ENCODE data around the gene PKD2. TPM values are rescaled to one million over a fixed set of nuclear protein-coding genes. Genes with fewer than 3 reads are reported as not detected.
"Not testable (repeated sequence)": the region's sequence is repeated elsewhere in the genome, so short reads cannot be mapped to it uniquely, and the experiment has no call there.

PKD2 gene
- total RNA-seq, 1 donor from 2014 or later, result 23.0 TPM

DNA sequence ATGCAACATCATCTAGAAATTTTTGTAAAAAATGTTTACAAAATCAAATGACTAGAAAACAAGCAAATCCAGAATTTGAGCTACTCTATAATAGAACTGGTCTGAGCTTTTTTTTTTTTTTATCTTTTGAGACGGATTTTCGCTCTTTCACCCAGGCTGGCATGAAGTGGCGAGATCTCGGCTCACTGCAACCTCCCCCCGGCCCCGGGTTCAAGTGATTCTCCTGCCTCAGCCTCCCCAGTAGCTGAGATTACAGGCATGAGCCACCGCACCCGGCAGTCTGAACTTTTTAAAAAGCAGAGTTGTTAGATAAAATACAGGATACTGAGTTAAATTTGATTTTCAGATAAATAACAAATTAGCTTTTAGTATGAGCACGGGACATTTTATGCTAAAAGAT lies 20.9 kb upstream of the PKD2 start:
- DNase-seq (ENCODE audit: low read depth in 2 of 2), result no peak

DNA sequence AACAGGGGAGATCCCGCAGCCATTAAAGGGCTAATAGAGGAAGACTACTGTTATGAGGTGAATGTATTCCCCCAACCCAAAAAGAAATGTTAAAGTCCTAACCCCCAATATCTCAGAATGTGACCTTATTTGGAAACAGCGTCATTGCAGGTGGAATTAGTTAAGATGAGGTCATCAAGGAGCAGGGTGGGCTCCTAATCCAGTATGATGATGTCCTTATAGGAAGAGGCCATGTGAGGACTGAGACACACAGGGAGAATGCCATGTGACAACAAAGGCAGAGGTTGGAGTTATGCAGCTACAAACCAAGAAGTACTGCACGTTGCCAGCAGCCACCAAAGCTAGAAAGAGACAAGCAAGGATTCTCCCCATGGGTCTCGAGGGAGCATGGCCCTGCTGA lies 17.7 kb upstream of the PKD2 start:
- DNase-seq (ENCODE audit: low read depth in 2 of 2), result no peak

DNA sequence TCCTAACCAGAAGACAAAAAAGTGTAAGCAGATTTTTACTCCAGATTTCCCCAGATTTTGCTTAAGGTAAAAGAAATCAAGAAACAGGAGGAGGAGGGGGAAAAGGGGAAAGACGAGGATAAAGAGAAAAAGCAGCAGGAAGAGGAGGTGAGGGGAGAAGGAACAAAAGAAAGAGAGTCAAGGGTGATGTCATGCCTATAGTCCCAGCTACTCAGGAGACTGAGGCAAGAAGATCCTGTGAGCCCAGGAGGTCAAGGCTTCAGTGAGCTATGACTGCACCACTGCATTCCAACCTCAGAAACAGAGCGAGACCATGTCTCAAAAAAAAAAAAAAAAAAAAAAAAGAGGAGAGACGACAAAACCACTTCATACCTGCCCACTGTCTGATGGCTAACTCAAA lies 12.0 kb upstream of the PKD2 start:
- DNase-seq (ENCODE audit: low read depth in 2 of 2), result no peak

- DNase-seq (ENCODE audit: low read depth in 2 of 2), result not testable (repeated sequence)
Measured at GRCh38 chr4:87999191-87999691, 8.2 kb upstream of the PKD2 start.

DNA sequence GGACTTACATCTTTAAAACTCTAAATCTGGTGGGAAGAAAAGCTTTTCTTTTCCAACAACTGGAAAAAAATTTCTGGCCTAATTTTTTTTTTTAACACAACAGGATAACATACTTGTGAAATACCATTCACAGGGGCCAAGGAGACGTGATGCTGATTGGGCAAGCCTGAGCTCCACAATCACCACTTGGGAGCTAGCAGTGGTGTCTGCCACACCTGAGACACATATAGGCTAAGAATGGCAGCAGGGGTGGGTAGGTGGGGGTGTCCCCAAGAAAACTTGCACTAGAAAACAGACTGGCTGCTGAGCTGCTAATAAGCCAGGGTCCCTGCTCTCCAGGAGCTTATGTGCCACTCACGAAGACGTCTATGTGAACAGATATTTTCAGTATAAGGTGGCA lies 5.6 kb upstream of the PKD2 start:
- no peak for DNase-seq (ENCODE audit: low read depth in 2 of 2)

- DNase-seq (ENCODE audit: low read depth in 2 of 2), result no peak
Measured at GRCh38 chr4:88002786-88003185, 4.6 kb upstream of the PKD2 start.

- DNase-seq (ENCODE audit: low read depth in 2 of 2), result no peak
Measured at GRCh38 chr4:88003261-88003660, 4.2 kb upstream of the PKD2 start.

- DNase-seq (ENCODE audit: low read depth in 2 of 2), result no peak
Measured at GRCh38 chr4:88005076-88005475, 2.4 kb upstream of the PKD2 start.

GRCh38 chr4:88005946-88006345 lies 1.5 kb upstream of the PKD2 start:
- no peak for DNase-seq (ENCODE audit: low read depth in 2 of 2)

GRCh38 chr4:88006956-88007303 lies 505 bp upstream of the PKD2 start:
- no peak for DNase-seq (ENCODE audit: low read depth in 2 of 2)

GRCh38 chr4:88008122-88008742 lies 797 bp downstream of the PKD2 start:
- DNase-seq (ENCODE audit: low read depth in 2 of 2), result peak; percentile 5 to 58

DNA sequence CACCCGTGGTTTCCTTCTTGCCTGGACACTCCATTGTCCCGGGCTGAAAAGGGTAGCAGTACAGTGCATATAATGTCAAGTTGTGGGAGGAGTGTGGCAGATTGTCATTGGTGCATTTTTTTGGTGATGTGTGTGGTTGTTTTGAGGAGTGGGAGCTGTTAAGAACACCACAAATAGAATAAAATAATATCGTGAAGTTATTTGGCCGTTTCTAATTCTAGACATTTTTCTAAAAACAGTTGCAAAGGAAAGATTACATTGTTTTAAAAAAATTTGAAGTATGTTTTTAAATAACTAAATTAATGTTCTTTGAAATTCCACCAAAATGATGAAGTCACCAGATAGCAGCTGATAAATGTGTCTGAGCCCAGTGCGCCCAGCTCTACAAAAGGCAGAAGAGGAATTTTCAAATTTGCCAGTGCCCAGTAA lies 1.3 kb downstream of the PKD2 start:
- DNase-seq (ENCODE audit: low read depth in 2 of 2), result peak; percentile 3 to 83

DNA sequence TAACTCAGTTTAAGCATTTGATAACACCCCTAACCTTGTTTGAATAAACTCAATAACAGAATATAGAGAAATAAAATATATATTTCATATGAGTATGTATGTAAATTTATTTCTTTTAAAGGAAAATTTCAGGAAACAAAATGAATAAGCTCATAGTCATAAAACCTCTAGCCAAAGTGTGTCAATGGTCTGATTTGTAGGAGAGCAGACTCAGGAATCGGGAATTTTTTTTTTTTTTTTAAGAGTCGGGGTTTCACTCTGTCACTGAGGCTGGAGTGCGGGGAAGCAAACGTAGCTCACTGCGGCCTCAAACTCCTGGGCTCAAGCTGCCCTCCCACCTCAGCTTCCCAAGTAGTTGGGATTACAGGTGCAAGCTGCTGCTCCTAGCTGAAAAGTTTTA lies 2.4 kb downstream of the PKD2 start:
- no peak for DNase-seq (ENCODE audit: low read depth in 2 of 2)

DNA sequence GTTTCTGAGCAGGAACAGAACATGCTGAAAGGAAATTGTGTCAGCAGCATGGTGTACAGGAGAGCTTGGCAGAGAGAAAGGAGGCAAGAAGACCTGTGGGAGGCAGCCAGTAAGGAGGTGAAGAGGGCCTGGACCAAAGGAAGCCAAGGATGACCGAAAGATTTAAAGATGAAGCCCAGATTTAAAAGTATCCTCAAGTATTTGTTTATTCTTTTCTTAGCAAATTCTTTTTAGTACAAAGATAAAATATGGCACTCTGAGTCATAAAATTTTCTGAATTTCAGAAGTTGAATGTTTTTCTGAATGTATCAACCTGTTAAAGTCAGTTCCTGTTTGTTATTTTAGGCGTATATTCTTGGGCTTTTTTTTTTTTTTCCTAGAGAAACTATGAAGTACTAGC lies 3.5 kb downstream of the PKD2 start:
- DNase-seq (ENCODE audit: low read depth in 2 of 2), result no peak

DNA sequence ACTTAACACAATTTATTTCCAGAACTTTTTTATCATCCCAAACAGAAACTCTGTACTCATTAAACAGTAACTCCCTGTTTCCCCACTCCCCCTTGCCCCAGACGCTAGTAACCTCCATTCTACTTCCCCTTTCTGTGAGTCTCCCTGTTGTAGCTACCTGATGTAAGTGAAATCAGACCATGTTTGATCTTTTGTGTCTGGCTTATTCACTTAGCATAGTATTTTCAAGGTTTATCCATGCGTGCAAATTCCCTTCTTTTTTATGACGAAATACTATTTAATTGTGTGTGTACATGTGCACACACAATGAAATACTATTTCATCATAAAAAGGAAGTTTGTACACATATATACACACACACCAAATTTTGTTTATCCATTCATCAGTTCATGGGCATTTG lies 5.2 kb downstream of the PKD2 start:
- peak in 1 of 2 donors; percentile 17 for DNase-seq (ENCODE audit: low read depth in 2 of 2)

GRCh38 chr4:88014386-88014905 lies 7.0 kb downstream of the PKD2 start:
- DNase-seq (ENCODE audit: low read depth in 2 of 2), result no peak

GRCh38 chr4:88015659-88016295 lies 8.3 kb downstream of the PKD2 start:
- no peak for DNase-seq (ENCODE audit: low read depth in 2 of 2)

DNA sequence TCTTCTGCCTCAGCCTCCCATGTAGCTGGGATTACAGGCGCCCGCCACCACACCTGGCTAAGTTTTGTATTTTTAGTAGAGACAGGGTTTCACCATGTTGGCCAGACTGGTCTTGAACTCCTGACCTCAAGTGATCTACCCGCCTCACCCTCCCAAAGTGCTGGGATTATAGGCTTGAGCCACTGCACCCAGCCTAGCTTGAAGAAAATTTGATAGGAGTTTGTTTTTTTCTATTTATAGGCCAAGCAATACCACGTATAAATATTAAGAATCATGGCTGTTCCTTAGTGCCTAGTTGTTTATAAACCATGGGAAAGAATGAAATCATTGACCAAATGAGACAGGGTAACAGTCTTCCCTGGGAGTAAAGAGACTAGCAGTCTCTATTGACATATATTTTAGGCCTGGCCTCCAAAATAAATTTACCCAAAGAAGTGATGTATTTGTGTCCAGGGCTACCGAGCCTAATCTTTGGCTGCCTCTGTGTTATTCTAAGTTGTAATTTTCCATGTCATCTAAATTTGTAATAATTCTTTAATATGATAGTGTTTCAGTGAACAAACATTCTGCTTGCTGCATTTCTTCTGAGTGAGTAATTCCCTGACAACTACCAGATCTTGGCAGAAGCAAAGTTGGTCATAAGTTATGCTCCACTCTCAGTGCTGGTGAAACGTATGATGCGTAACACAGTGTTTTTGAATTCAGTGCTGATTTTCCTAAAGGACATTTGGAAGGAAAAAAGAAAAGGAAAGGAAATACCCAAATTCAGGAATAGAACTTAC lies 10.3 kb downstream of the PKD2 start:
- peak; percentile 44 to 94 for DNase-seq (ENCODE audit: low read depth in 2 of 2)

DNA sequence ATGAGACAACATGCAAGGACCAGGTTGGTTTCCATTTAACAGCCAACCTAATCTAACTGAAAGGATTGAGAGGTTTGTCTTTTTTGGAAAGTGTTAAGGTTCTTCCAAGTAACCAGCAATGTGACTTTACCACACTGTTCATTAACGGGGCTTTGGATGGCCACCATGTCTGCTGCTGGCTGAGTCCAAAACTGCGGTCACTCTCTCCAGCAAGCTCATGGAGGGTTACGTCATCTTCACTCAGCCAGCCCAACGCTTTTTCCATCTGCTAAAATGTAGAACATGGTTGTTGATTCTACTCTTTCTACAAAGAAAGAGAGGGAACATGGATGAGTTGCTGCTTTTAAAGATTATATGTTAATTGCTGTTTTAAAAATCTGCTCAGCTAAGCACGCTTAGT lies 11.0 kb downstream of the PKD2 start:
- no peak for DNase-seq (ENCODE audit: low read depth in 2 of 2)

GRCh38 chr4:88021824-88022223 lies 14.4 kb downstream of the PKD2 start:
- no peak for DNase-seq (ENCODE audit: low read depth in 2 of 2)

- no peak for DNase-seq (ENCODE audit: low read depth in 2 of 2)
Measured at GRCh38 chr4:88022289-88022688, 14.9 kb downstream of the PKD2 start.

GRCh38 chr4:88025868-88026661 lies 18.6 kb downstream of the PKD2 start:
- DNase-seq (ENCODE audit: low read depth in 2 of 2), result not testable (repeated sequence)
